Measurements from ENCODE around the gene ATG4D.
A peak's percentile ranks its signal among the peaks of the same experiment; 100 is the strongest.

ATG4D gene

DNA sequence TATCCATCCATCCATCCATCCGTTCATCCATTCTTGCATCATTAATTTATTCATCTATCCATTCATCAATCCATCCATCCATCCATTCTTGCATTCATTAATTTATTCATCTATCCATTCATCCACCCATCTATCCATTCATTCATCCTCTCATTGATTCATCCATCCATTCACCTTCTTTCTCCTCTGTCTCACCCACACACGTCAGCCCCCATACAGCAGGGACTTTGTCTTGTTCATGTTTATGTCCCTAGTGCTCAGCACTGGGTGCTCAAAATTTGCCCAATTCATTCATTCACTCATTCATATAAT, 44.1 kb downstream of the ATG4D start:
- intact Hi-C loops (cut with DNase I; ENCODE audit: low total_unique reads), result no loop called here
- no peak for DNase-seq
- TF ChIP-seq, protein P1, sequence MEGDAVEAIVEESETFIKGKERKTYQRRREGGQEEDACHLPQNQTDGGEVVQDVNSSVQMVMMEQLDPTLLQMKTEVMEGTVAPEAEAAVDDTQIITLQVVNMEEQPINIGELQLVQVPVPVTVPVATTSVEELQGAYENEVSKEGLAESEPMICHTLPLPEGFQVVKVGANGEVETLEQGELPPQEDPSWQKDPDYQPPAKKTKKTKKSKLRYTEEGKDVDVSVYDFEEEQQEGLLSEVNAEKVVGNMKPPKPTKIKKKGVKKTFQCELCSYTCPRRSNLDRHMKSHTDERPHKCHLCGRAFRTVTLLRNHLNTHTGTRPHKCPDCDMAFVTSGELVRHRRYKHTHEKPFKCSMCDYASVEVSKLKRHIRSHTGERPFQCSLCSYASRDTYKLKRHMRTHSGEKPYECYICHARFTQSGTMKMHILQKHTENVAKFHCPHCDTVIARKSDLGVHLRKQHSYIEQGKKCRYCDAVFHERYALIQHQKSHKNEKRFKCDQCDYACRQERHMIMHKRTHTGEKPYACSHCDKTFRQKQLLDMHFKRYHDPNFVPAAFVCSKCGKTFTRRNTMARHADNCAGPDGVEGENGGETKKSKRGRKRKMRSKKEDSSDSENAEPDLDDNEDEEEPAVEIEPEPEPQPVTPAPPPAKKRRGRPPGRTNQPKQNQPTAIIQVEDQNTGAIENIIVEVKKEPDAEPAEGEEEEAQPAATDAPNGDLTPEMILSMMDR (IDR thresholded peaks at IDR 0.05), result no peak

DNA sequence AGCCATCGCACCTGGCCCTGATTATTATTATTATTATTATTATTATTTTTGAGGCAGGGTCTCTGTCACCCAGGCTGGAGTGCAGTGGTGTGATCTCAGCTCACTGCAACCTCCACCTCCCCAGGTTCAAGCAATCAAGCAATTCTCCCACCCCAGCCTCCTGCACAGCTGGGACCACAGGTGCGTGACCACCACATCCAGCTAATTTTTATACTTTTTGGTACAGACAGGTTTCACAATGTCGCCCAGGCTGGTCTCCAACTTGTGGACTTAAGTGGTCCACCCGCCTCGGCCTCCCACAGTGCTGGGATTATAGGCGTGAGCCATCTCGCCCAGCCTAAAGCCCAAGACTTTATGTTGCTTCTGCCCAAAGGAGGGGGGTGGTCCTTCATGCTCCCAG, 49.4 kb downstream of the ATG4D start:
- Histone ChIP-seq H3K27me3 (peaks cover 0 to 26% of the 10 kb centered on the region in 2 donors), H3K4me3 (no peak overlapping the region), H3K9me3 (no peaks in the 10 kb centered on the region), H3K4me1 (peaks cover 0 to 12% (median 6%) of the 10 kb centered on the region in 4 donors), H3K27ac (peak overlapping the region in 1 of 2 donors; percentile 64), H3K36me3 (no peaks in the 10 kb centered on the region)
- TF ChIP-seq, protein P1 (IDR thresholded peaks at IDR 0.05), result no peak
- DNase-seq, result no peak
- intact Hi-C loops (cut with DNase I; ENCODE audit: low total_unique reads), result no loop called here

More for the DNA sequence above, 44.1 kb downstream of the ATG4D start:
- Histone ChIP-seq H3K27ac (no peak overlapping the region), H3K9me3 (no peaks in the 10 kb centered on the region), H3K27me3 (peaks cover 0 to 41% of the 10 kb centered on the region in 2 donors), H3K4me1 (no peaks in the 10 kb centered on the region), H3K4me3 (no peak overlapping the region), H3K36me3 (no peaks in the 10 kb centered on the region)

DNA sequence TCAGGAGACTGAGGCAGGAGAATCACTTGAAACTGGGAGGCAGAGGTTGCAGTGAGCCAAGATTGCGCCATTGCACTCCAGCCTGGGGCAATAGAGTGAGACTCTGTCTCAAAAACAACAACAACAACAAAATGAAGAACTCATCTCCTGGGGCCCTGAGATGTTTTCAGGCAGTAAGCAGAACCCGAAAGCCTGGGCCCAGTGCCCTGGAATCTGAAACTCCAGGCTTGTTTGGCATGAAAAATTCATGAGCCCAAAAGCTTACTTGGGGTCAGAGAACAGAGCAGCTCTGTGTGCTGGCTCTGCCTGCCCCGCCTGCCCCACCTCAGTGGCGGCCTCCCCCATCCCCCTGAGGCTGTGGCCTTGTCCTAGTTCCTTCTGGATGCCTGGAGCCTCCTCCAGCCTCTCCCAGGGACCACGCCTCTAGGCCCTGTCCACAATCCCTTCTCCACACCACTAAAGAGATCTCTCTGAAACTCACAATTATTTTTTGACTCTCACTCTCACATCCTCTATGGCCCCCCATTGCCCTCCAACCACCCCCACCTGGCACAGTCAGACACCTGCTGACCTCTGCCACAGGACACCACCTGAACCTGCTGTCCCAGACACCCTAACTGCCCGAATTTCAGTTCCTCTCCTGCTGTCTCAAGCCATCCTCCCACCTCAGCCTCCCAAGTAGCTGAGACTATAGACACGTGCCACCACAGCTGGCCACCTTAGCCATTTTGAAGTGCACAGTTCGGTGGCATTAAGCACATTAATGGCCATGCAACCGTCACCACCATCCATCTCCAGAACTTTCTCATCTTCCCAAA, 50.3 kb downstream of the ATG4D start:
- Histone ChIP-seq H3K9me3 (no peaks in the 10 kb centered on the region), H3K27ac (peak overlapping the region in 1 of 2 donors; percentile 64), H3K27me3 (peaks cover 0 to 17% of the 10 kb centered on the region in 2 donors), H3K4me3 (no peak overlapping the region), H3K36me3 (no peaks in the 10 kb centered on the region), H3K4me1 (peaks cover 0 to 12% (median 6%) of the 10 kb centered on the region in 4 donors)
- DNase-seq, result peak; percentile 38 to 76
- TF ChIP-seq, protein P1 (IDR thresholded peaks at IDR 0.05), result no peak
- intact Hi-C loops (cut with DNase I; ENCODE audit: low total_unique reads), result no loop called here

DNA sequence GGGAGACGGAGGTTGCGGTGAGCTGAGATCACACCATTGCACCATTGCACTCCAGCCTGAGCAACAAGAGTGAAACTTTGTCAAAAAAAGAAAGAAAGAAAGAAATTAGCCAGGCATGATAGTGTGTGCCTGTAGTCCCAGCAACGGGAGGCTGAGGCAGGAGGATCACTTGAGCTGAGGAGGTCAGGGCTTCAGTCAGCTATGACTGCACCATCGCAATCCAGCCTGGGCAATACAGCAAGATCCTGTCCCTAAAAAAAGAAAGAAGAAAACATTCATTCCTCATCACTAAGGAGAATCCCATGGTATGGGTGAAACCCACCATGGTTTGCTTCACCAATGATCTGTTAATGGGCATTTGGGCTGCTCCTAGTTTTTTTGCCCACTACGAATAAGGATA, 56.4 kb downstream of the ATG4D start:
- Histone ChIP-seq H3K4me1 (peaks cover 0 to 24% (median 20%) of the 10 kb centered on the region in 4 donors), H3K4me3 (no peak overlapping the region), H3K27ac (no peak overlapping the region), H3K27me3 (no peaks in the 10 kb centered on the region), H3K9me3 (no peaks in the 10 kb centered on the region), H3K36me3 (no peaks in the 10 kb centered on the region)
- TF ChIP-seq, protein P1 (IDR thresholded peaks at IDR 0.05), result no peak
- no peak for DNase-seq
- intact Hi-C loops (cut with DNase I; ENCODE audit: low total_unique reads), result no loop called here

DNA sequence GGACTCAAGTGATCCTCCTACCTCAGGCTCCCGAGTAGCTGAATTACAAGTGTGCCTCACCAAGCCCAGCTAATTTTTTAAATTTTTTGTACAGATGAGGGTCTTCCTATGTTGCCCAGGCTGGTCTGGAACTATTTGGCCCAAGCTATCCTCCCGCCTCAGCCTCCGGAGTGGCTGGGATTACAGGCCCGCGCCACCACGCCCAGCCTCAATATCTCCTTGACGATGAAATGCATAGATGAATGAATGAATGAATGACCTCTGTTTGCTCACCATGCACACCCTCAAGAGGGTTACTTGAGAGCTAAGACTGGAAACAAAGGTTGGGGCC, 58.3 kb downstream of the ATG4D start:
- peak overlapping the region; percentile 88 to 97 for H3K4me3 ChIP-seq
- peak overlapping the region in 1 of 2 donors; percentile 96 for H3K27ac ChIP-seq
- H3K9me3 ChIP-seq, result no peaks in the 10 kb centered on the region
- H3K27me3 ChIP-seq, result no peaks in the 10 kb centered on the region
- peaks cover 0 to 33% (median 22%) of the 10 kb centered on the region in 4 donors for H3K4me1 ChIP-seq
- DNase-seq, result no peak
- TF ChIP-seq, protein P1 (IDR thresholded peaks at IDR 0.05), result no peak
- intact Hi-C loops (cut with DNase I; ENCODE audit: low total_unique reads), result no loop called here
- H3K36me3 ChIP-seq, result no peaks in the 10 kb centered on the region
